ENCODE results near the gene OSGIN1.

DNA sequence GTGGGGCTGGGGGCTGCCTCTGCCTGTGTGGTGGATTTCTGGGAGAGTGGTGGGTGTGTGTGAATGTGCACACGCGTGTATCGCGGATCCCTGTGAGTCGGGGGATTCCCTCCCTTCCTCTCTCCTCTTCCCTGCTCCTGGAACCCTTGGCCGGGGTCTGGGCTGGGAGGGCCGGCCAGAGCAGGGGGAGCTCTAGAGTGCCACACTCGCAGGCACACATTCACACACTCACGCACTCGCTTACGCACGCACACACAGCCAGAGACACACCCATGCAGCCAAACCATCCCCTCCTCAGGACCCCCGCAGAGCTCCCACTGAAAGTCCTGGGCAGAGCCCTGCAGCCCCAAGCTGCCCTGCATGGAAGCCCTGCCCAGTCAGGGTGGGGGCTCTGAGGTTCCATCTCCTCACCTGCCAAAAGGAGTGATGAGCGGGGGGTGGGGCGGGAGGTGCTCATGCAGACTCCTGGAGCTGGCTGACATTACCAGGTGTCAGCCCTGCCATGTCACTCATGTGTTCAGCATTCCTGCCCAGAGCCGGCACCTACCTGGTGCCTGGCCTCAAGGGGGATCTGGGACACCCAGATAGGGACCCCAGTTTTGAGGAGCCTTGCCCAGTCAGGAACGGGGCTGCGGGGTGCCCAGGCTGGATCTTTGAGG, 16.9 kb downstream of the OSGIN1 start:
- no peak for TF ChIP-seq BHLHE40 (IDR thresholded peaks at IDR 0.05; ENCODE audit: borderline replicate concordance)
- no peak for TF ChIP-seq NFRKB (IDR thresholded peaks at IDR 0.05)
- TF ChIP-seq FOXK2 (IDR thresholded peaks at IDR 0.05), result no peak
- no peak for TF ChIP-seq CTBP1 (IDR thresholded peaks at IDR 0.05; ENCODE audit: borderline replicate concordance)
- TF ChIP-seq SP1 (IDR thresholded peaks at IDR 0.05), result no peak
